GM12801 (cell line): ENCODE data around the gene ZFR2.

Source experiments
- CTCF ChIP-seq: IDR thresholded peaks from one replicate; pipeline ENCODE4 v1.5.1; 2011; ENCODE audit warnings: control low read depth; ENCODE audit not compliant: insufficient read length; ENCODE audit errors: extremely low read depth

The ZFR2 gene

GRCh38 chr19:3782903-3783302, 85.9 kb downstream of the ZFR2 start:
- TF ChIP-seq CTCF: no peak

GRCh38 chr19:3782330-3782729, 86.5 kb downstream of the ZFR2 start:
- TF ChIP-seq CTCF: no peak

- TF ChIP-seq CTCF: no peak
These were observed 87.2 kb downstream of the ZFR2 start for GRCh38 chr19:3781603-3782002.

GRCh38 chr19:3780786-3781304, 88.0 kb downstream of the ZFR2 start:
- no peak for TF ChIP-seq CTCF

GRCh38 chr19:3778899-3779723, 89.7 kb downstream of the ZFR2 start:
- TF ChIP-seq CTCF: no peak

- TF ChIP-seq CTCF: no peak
These were observed 90.6 kb downstream of the ZFR2 start for GRCh38 chr19:3778104-3778867.

GRCh38 chr19:3776479-3777040, 92.3 kb downstream of the ZFR2 start:
- TF ChIP-seq CTCF: no peak
